ENCODE data around the gene IGF2BP2.
A peak's percentile ranks its signal among the peaks of the same experiment; 100 is the strongest.
"Not testable (repeated sequence)": the region's sequence is repeated elsewhere in the genome, so short reads cannot be mapped to it uniquely, and the experiment has no call there.

Gene IGF2BP2

GRCh38 chr3:185658504-185658912, 166.3 kb downstream of the IGF2BP2 start:
- DNase-seq = peak; percentile 55

- DNase-seq = no peak
These were observed 166.9 kb downstream of the IGF2BP2 start for GRCh38 chr3:185657691-185658503.

GRCh38 chr3:185657211-185657610, 167.6 kb downstream of the IGF2BP2 start:
- DNase-seq = no peak

GRCh38 chr3:185656321-185656840, 168.5 kb downstream of the IGF2BP2 start:
- peak; percentile 81 for DNase-seq

GRCh38 chr3:185655426-185656320, 169.2 kb downstream of the IGF2BP2 start:
- DNase-seq = no peak

GRCh38 chr3:185654758-185655145, 170.1 kb downstream of the IGF2BP2 start:
- DNase-seq = no peak

GRCh38 chr3:185653949-185654757, 170.7 kb downstream of the IGF2BP2 start:
- no peak for DNase-seq

- no peak for DNase-seq
These were observed 172.9 kb downstream of the IGF2BP2 start for GRCh38 chr3:185651971-185652370.

- DNase-seq = no peak
These were observed 175.4 kb downstream of the IGF2BP2 start for GRCh38 chr3:185649414-185649813.

GRCh38 chr3:185648396-185648795, 176.4 kb downstream of the IGF2BP2 start:
- no peak for DNase-seq

- DNase-seq = no peak
These were observed 177.0 kb downstream of the IGF2BP2 start for GRCh38 chr3:185647880-185648210.

- no peak for DNase-seq
These were observed 177.5 kb downstream of the IGF2BP2 start for GRCh38 chr3:185647134-185647879.

- no peak for DNase-seq
These were observed 178.3 kb downstream of the IGF2BP2 start for GRCh38 chr3:185646382-185647133.

- DNase-seq = no peak
These were observed 179.1 kb downstream of the IGF2BP2 start for GRCh38 chr3:185645596-185646381.

- DNase-seq = not testable (repeated sequence)
These were observed 179.7 kb downstream of the IGF2BP2 start for GRCh38 chr3:185645191-185645590.

- no peak for DNase-seq
These were observed 184.5 kb downstream of the IGF2BP2 start for GRCh38 chr3:185640308-185640707.

- DNase-seq = no peak
These were observed 185.1 kb downstream of the IGF2BP2 start for GRCh38 chr3:185639632-185640206.

GRCh38 chr3:185638651-185639050, 186.2 kb downstream of the IGF2BP2 start:
- not testable (repeated sequence) for DNase-seq

- DNase-seq = no peak
These were observed 187.5 kb downstream of the IGF2BP2 start for GRCh38 chr3:185637388-185637787.

- DNase-seq = no peak
These were observed 191.8 kb downstream of the IGF2BP2 start for GRCh38 chr3:185632996-185633395.
